ENCODE measurements around the gene CCDC170. TPM values are rescaled to one million over a fixed set of nuclear protein-coding genes. Genes with fewer than 3 reads are reported as not detected.
"Not testable (repeated sequence)": the region's sequence is repeated elsewhere in the genome, so short reads cannot be mapped to it uniquely, and the experiment has no call there.

Gene CCDC170
- polyA plus RNA-seq, 6 donors from 2014 or later: not detected

DNA sequence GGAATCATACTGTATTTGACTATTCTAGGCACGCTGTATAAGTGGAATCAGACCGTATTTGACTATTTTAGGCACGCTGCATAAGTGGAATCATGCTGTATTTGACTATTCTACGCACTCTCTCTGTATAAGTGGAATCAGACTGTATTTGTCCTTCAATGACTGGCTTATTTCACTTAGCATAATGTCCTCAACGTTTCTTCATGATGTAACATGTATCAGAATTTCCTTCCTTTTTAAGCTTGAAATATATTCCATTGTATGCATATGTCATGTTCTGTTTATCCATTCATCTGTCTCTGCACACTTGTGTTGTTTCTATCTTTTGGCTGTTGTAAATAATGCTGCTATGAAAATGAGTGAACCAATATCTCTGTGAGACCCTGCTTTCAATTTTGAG is 5.7 kb downstream of the CCDC170 start:
- H3K27ac Mint-ChIP-seq: no peak overlapping the region
- H3K4me1 Mint-ChIP-seq: peaks cover 7 to 17% (median 14%) of the 10 kb centered on the region in 3 donors
- peaks cover 20 to 29% (median 24%) of the 10 kb centered on the region in 3 donors for H3K27me3 Mint-ChIP-seq
- H3K9me3 Mint-ChIP-seq: no peaks in the 10 kb centered on the region
- no peak overlapping the region for H3K4me3 Mint-ChIP-seq
- H3K36me3 Mint-ChIP-seq: no peaks in the 10 kb centered on the region
- ATAC-seq (ENCODE audit: low read depth in 2 of 2): no peak
- DNase-seq: no peak

DNA sequence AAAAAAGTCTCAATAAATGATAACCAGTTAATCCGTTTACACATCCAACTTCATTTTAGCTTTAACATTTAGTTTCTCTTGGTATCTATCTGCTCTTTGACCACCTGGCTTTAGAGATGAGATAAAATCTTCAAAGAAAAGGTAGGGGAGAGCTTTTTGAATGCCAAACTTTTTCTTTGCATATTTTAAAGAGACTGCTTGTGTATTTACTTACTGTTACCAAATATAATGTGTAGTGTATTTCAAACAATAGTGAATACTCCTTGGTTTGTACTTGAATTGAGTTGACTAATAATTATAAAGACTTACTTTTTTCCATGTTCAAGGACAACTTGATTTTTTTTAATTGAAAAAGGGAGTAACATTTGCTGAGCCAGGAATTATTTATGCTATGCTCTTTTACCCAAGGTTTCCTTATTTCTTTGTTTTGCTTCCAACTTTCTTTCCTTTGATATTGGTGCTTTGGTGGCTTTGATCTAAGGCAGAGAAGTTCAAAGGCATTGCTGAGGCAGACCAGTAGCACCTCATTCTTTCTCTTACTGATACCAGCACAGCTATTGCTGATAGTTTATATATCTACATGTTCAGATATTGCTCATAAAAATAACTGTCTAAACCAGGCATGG is 7.8 kb downstream of the CCDC170 start:
- DNase-seq (no peak), ATAC-seq (ENCODE audit: low read depth in 2 of 2) (no peak)
- no peaks in the 10 kb centered on the region for H3K36me3 Mint-ChIP-seq
- peak overlapping the region in 1 of 6 donors; percentile 66 for H3K27ac Mint-ChIP-seq
- H3K4me1 Mint-ChIP-seq: peaks cover 4 to 13% (median 4%) of the 10 kb centered on the region in 3 donors
- H3K4me3 Mint-ChIP-seq: no peak overlapping the region
- H3K9me3 Mint-ChIP-seq: no peaks in the 10 kb centered on the region
- peaks cover 4 to 12% (median 7%) of the 10 kb centered on the region in 3 donors for H3K27me3 Mint-ChIP-seq

DNA sequence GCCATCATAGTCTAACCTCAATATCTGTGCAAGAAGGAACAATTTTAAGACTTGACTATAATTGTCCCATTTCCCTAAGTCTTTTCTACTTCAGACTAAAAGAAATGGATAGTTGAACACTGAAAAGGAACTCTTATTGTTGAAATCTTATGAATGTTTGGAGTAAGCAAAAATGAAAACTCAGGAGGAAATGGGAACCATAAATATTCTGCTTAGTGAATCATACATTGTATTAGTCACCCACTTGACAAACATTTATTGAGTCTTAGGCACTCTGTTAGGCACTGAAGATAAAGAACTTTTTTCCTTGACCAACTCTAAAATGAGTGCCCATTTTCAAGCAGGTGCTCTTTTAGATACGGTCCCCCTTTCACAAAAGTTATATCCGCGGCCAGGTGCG is 8.7 kb downstream of the CCDC170 start:
- DNase-seq (no peak), ATAC-seq (ENCODE audit: low read depth in 2 of 2) (no peak)
- Mint-ChIP-seq H3K9me3 (no peaks in the 10 kb centered on the region), H3K4me1 (peaks cover 4 to 13% (median 4%) of the 10 kb centered on the region in 3 donors), H3K36me3 (no peaks in the 10 kb centered on the region), H3K27me3 (peaks cover 0 to 12% (median 7%) of the 10 kb centered on the region in 3 donors), H3K4me3 (no peak overlapping the region), H3K27ac (no peak overlapping the region)

DNA sequence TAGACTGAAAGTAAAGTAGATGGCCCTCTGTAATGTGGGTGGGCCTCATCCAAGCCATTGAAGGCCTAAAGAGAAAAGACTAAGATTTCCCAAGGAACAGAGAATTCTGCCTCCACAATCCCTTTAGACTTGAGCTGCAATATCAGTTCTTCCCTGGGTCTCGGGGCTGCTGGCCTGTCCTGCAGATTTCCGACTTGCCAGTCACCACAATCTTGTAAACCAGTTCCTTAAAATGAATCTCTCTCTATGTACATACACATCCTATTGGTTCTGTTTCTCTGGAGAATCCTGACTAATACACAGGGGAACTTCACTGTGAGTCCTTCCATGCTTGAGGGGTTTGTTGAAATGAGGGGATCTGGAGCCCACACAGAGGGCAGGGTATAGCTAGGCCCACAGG is 12.9 kb downstream of the CCDC170 start:
- no peak for DNase-seq
- H3K4me1 Mint-ChIP-seq: no peaks in the 10 kb centered on the region
- H3K27ac Mint-ChIP-seq: no peak overlapping the region
- no peak for ATAC-seq (ENCODE audit: low read depth in 2 of 2)
- peaks cover 0 to 6% (median 0%) of the 10 kb centered on the region in 3 donors for H3K27me3 Mint-ChIP-seq
- H3K4me3 Mint-ChIP-seq: no peak overlapping the region
- H3K36me3 Mint-ChIP-seq: peaks cover 0 to 4% of the 10 kb centered on the region in 2 donors
- H3K9me3 Mint-ChIP-seq: no peaks in the 10 kb centered on the region

DNA sequence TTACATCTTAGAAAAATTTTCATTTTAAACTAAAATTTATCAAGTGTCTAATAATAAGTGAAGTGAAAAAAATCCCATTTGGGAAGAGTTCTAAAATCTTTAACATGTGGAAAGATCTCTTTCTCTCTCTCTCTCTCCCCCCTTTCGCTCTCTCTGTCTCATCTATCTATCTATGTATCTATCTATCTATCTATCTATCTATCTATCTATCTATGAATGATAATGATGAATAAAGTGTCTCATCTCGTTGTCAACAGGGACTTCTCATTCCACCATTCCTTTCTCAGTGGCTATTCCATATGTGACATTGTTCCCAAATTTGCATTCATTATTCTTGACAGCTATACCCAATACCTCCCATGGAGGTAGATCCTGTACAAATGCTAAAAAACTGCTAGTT is 15.2 kb downstream of the CCDC170 start:
- ATAC-seq (ENCODE audit: low read depth in 2 of 2): no peak

DNA sequence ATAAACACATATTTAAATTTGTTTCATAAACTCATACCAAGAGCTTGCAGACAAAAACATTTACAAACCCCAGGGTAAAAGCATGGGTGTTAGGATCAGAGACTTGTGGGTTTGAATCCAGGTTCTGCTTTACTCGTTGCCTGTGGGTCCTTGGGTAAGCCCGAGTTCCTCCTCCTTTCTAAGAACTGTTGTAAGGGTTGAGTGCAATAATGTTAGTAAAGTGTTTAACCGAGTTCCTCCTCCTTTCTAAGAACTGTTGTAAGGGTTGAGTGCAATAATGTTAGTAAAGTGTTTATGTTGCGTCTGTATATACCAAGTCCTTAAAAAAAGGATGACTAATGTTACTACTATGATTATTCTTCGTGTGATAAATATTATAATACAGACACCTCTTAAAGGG is 18.7 kb downstream of the CCDC170 start:
- no peak for DNase-seq
- peaks cover 0 to 4% of the 10 kb centered on the region in 2 donors for H3K36me3 Mint-ChIP-seq
- no peak for ATAC-seq (ENCODE audit: low read depth in 2 of 2)
- H3K27ac Mint-ChIP-seq: no peak overlapping the region
- peaks cover 0 to 8% (median 4%) of the 10 kb centered on the region in 3 donors for H3K27me3 Mint-ChIP-seq
- no peak overlapping the region for H3K4me3 Mint-ChIP-seq
- no peaks in the 10 kb centered on the region for H3K4me1 Mint-ChIP-seq
- H3K9me3 Mint-ChIP-seq: peaks cover 0 to 8% (median 4%) of the 10 kb centered on the region in 7 donors

More for the DNA sequence above, 15.2 kb downstream of the CCDC170 start:
- Mint-ChIP-seq H3K27me3 (peaks cover 0 to 4% (median 4%) of the 10 kb centered on the region in 3 donors), H3K4me3 (no peak overlapping the region), H3K27ac (no peak overlapping the region), H3K36me3 (peaks cover 0 to 4% of the 10 kb centered on the region in 2 donors), H3K9me3 (peaks cover 0 to 2% (median 0%) of the 10 kb centered on the region in 7 donors), H3K4me1 (no peaks in the 10 kb centered on the region)
- no peak for DNase-seq

DNA sequence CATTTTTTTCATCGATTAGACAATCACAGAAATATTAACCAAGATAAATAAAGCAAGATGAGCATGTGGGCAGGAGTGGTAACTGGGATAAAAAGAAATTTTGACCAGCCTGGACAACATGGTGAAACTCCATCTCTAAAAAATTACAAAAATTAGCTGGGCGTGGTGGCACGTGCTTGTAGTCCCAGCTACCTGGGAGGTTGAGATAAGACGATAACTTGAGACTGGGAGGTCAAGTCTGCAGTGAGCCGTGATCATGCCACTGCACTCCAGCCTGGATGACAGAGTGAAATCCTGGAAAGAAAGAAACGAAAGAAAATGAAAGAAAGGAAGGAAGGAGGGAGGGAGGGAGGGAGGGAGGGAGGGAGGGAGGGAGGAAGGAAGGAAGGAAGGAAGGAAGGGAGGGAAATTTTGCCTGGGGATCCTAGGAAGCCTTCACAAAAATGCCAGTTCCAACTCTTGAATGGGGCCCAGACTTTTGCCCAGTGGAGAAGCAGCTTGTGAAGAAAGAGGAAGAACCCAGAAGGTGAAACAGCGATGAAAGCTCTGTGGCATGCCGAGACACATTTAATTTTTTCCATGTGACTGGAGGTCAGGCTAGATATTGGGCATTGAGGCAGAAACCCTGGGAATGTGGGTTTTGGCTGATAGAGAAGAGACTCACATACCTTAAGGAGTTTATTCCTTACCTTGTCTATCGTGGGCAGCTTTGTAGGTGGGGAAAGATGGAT is 20.3 kb downstream of the CCDC170 start:
- peaks cover 6 to 9% of the 10 kb centered on the region in 2 donors for H3K36me3 Mint-ChIP-seq
- H3K27me3 Mint-ChIP-seq: peaks cover 0 to 8% (median 4%) of the 10 kb centered on the region in 3 donors
- H3K27ac Mint-ChIP-seq: no peak overlapping the region
- no peak for DNase-seq
- no peak for ATAC-seq (ENCODE audit: low read depth in 2 of 2)
- H3K9me3 Mint-ChIP-seq: peaks cover 5 to 24% (median 13%) of the 10 kb centered on the region in 7 donors
- H3K4me1 Mint-ChIP-seq: no peaks in the 10 kb centered on the region
- no peak overlapping the region for H3K4me3 Mint-ChIP-seq

DNA sequence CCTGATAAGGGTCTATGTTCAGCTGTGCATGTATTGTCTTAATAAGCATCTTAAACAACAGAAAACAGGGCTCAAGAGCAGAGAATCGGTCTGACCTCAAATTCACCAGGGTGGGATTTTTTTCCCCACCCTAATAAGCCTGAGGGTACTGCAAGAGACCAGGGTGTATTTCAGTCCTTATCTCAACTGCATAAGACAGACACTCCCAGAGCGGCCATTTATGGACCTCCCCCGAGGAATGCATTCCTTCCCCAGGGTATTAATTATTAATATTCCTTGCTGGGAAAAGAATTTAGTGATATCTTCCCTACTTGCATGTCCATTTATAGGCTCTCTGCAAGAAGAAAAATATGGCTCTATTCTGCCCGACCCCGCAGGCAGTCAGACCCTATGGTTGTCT is 25.2 kb downstream of the CCDC170 start:
- H3K27ac Mint-ChIP-seq; H3K4me3 Mint-ChIP-seq; H3K27me3 Mint-ChIP-seq; DNase-seq; H3K4me1 Mint-ChIP-seq; ATAC-seq (ENCODE audit: low read depth in 2 of 2): not testable (repeated sequence)
- H3K36me3 Mint-ChIP-seq: peaks cover 21 to 22% of the 10 kb centered on the region in 2 donors
- peaks cover 14 to 62% (median 33%) of the 10 kb centered on the region in 7 donors for H3K9me3 Mint-ChIP-seq

DNA sequence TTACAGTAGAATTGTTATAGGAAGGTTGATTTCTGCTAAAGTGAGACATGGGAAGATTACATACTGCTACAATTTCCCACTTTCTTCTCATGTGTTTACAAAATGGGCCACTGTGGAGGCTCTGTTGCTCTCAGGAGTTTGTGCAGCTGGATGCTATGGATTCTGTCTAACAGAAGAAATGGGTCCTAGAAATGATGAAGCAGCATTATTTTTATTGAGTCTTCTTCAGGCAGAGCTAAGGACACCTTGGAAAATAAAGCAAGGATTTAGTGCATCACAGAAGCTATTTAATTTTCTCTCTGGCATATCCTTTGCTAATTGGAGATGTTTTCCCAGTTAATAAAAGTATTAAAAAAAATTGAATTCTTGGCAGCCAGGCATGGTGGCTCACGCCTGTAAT is 29.2 kb downstream of the CCDC170 start:
- Mint-ChIP-seq H3K36me3 (peaks cover 22 to 24% of the 10 kb centered on the region in 2 donors), H3K27me3 (peaks cover 0 to 8% (median 8%) of the 10 kb centered on the region in 3 donors), H3K9me3 (peaks cover 20 to 54% (median 31%) of the 10 kb centered on the region in 7 donors), H3K27ac (no peak overlapping the region), H3K4me3 (no peak overlapping the region), H3K4me1 (no peaks in the 10 kb centered on the region)
- ATAC-seq (ENCODE audit: low read depth in 2 of 2): no peak
- DNase-seq: no peak

DNA sequence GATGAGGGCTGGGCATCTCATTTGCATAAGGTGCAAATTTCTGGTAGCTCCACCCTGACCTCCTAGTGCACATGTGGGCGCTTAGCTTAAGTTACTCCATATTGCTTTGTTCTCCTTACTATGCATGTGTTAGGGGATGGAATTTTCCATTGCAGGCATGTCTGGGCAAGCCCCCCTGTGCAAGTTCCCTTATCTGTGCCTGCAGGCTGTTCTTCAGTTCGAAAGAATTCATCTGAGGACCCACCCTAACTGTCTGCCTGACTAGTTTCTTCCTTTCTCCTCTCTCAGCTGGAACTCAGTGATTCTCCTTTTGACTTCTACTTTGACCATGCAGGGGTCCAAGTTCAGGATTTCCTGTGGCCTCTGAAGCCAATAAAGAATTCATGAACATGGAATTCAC is 30.2 kb downstream of the CCDC170 start:
- no peak overlapping the region for H3K4me3 Mint-ChIP-seq
- peaks cover 14 to 45% (median 23%) of the 10 kb centered on the region in 7 donors for H3K9me3 Mint-ChIP-seq
- H3K4me1 Mint-ChIP-seq: no peaks in the 10 kb centered on the region
- peaks cover 0 to 8% (median 8%) of the 10 kb centered on the region in 3 donors for H3K27me3 Mint-ChIP-seq
- ATAC-seq (ENCODE audit: low read depth in 2 of 2): no peak
- peaks cover 15 to 17% of the 10 kb centered on the region in 2 donors for H3K36me3 Mint-ChIP-seq
- no peak for DNase-seq
- no peak overlapping the region for H3K27ac Mint-ChIP-seq

DNA sequence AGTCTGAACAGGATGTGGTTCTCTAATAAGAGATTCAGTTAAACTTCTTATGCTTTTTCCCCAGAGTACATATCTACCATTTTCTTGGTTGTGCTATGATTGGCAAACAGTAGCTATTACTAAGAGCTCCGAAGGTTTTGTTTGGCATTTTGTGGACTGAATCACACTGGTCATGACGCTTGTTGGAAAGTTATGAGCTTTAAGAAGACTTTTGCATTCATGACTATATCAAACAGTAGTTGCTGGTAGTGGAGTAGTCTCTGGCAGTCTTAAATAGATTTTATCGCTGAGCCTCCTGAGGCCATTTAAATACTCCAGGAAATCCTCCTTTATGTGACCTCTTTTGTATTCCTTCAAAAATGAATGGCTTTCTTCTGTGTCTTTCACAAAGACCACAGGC is 40.8 kb downstream of the CCDC170 start:
- Mint-ChIP-seq H3K36me3 (peaks cover 5 to 20% of the 10 kb centered on the region in 2 donors), H3K27ac (no peak overlapping the region), H3K4me3 (no peak overlapping the region), H3K9me3 (peaks cover 4 to 20% (median 9%) of the 10 kb centered on the region in 7 donors), H3K27me3 (peaks cover 0 to 8% (median 7%) of the 10 kb centered on the region in 3 donors), H3K4me1 (no peaks in the 10 kb centered on the region)
- DNase-seq: no peak
- no peak for ATAC-seq (ENCODE audit: low read depth in 2 of 2)

DNA sequence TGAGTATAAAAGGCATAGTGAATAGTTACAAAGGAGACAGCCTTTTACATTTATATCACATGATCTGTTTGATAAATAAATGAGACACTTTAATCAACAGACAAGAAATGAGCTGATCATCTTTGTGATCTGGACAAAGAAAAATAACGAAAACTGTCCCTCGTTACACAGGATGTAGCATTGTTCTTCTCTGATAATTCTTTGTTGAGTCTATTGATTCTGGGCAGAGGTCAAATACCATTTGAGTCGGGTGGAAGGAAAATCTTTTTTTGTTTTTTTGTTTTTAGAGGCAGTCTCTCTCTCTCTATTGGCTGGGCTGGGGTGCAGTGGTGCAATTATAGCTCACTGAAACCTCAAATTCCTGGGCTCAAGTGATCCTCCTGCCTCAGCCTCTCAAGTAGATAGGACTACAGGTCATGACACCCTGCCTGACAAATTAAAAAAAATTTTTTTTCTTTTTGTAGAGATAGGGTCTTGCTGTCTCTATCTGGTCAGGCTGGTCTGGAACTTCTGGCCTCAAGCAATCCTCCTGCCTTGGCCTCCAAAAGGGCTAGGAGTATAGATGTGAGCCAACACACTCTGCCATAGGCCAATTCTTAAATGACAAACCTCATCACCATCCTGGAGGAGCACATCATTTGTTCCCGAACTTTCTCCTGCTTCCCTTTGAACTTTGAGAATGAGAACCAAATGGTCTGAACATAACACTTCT is 41.8 kb downstream of the CCDC170 start:
- Mint-ChIP-seq H3K27me3 (peaks cover 0 to 10% (median 7%) of the 10 kb centered on the region in 3 donors), H3K4me1 (no peaks in the 10 kb centered on the region), H3K27ac (no peak overlapping the region), H3K4me3 (no peak overlapping the region), H3K9me3 (peaks cover 10 to 25% (median 13%) of the 10 kb centered on the region in 7 donors), H3K36me3 (peaks cover 5 to 26% of the 10 kb centered on the region in 2 donors)
- no peak for ATAC-seq (ENCODE audit: low read depth in 2 of 2)
- no peak for DNase-seq

DNA sequence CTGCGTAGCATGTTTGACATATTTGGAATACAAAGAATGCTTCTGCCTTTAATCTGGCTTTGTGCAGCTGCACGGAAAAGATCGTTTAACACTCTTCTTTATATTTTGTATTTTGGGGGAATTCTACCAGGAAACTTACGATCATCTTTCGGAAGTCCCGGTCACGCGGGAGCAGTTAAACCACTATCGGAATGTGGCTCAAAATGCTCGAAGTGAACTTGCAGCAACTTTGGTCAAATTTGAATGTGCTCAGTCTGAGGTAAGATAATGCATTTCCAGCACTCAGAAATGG is 42.3 kb downstream of the CCDC170 start:
- H3K4me1 Mint-ChIP-seq: no peaks in the 10 kb centered on the region
- H3K27me3 Mint-ChIP-seq: peaks cover 0 to 10% (median 7%) of the 10 kb centered on the region in 3 donors
- no peak overlapping the region for H3K4me3 Mint-ChIP-seq
- peaks cover 5 to 31% of the 10 kb centered on the region in 2 donors for H3K36me3 Mint-ChIP-seq
- H3K27ac Mint-ChIP-seq: no peak overlapping the region
- H3K9me3 Mint-ChIP-seq: peaks cover 10 to 30% (median 17%) of the 10 kb centered on the region in 7 donors
- no peak for ATAC-seq (ENCODE audit: low read depth in 2 of 2)
- no peak for DNase-seq

Measured in naive B cell (primary cell).